Upper lobe of left lung (tissue), 6 donors: ENCODE results near the gene GDNF. TPM values are rescaled to one million over a fixed set of nuclear protein-coding genes. Genes with fewer than 3 reads are reported as not detected.

Experiments used
- ATAC-seq, 2 donors: fragments of 200-7000 bp; cut with Tn5 transposase; one replicate each; pipeline ENCODE4 v1.9.1; 2022; ENCODE audit warnings: mild to moderate bottlenecking in 2 of 2, moderate library complexity in 2 of 2; ENCODE audit not compliant: low FRiP score in 2 of 2
- DNase-seq, 2 donors: peaks; one replicate each; pipeline ENCODE4 v3.0.0-alpha.2; 2019 to 2020
- H3K27ac ChIP-seq, 4 donors: fragments of 200-600 bp; sonication (generic); one replicate each; pipeline ENCODE4 v1.5.1; 2016 to 2019
- H3K27me3 ChIP-seq, 4 donors: fragments of 200-600 bp; sonication (generic); one replicate each; pipeline ENCODE4 v1.5.1; 2017 to 2019
- H3K36me3 ChIP-seq, 4 donors: fragments of 200-600 bp; sonication (generic); one replicate each; pipeline ENCODE4 v1.5.1; 2016 to 2019
- H3K4me1 ChIP-seq, 4 donors: fragments of 200-600 bp; sonication (generic); one replicate each; pipeline ENCODE4 v1.5.1; 2018 to 2019
- H3K4me3 ChIP-seq, 4 donors: fragments of 200-600 bp; sonication (generic); one replicate each; pipeline ENCODE4 v1.5.1; 2017 to 2019; ENCODE audit warnings: mild to moderate bottlenecking in 2 of 4, moderate library complexity in 1 of 4
- H3K9me3 ChIP-seq, 4 donors: fragments of 200-600 bp; sonication (generic); one replicate each; pipeline ENCODE4 v1.5.1; 2018 to 2019
- CTCF ChIP-seq, 6 experiments: fragments of 450-650 bp in 4 of 6; fragments of 200-600 bp in 2 of 6; sonication (generic) in 2 of 6; IDR thresholded peaks; one replicate each; pipeline ENCODE4 v1.5.1; 2016 to 2019; ENCODE audit warnings: antibody characterized with exemption in 6 of 6
- EP300 ChIP-seq, 4 donors: sonication (generic); formaldehyde crosslinking; IDR thresholded peaks; one replicate each; pipeline ENCODE4 v1.5.1; 2017; ENCODE audit warnings: antibody characterized with exemption in 4 of 4, control low read depth in 2 of 4
- POLR2A ChIP-seq, 4 donors: fragments of 450-650 bp; IDR thresholded peaks; one replicate each; pipeline ENCODE4 v1.5.1; 2016 to 2017; ENCODE audit warnings: antibody characterized with exemption in 4 of 4, mild to moderate bottlenecking in 2 of 4
- POLR2AphosphoS5 ChIP-seq, 2 donors: sonication (generic); formaldehyde crosslinking; IDR thresholded peaks; one replicate each; pipeline ENCODE4 v1.5.1; 2017; ENCODE audit warnings: antibody characterized with exemption in 2 of 2
- WGBS, 2 donors: methylation state at CpG; one replicate each; pipeline ENCODE4 v1.1.5; 2017 to 2018; 5-methylcytosine and 5-hydroxymethylcytosine counted together
- total RNA-seq, 6 donors: library from RNA; depleted of rRNA in 4 of 6; stranded (reverse); fragments of >200 nt in 4 of 6; gene quantifications; one replicate each; pipeline versions ENCODE4 v1.1.0 to v1.2.1, GENCODE V29; 2016 to 2021
- donor health status: DM: no; HTN: no; CAD: no; lungs with moderate emphysema.
- donor health status: DM: no; HTN: yes; CAD: no; lungs with severe emphysema.

The GDNF gene
- total RNA-seq, 6 donors from 2014 or later, result 0.15 to 0.20 TPM; not detected in 4

- 85 to 90% methylated on average over 3 of the region's 3 CpGs for WGBS, 2 donors
Measured at GRCh38 chr5:37881359-37881758, 41.5 kb upstream of the GDNF start.

GRCh38 chr5:37876943-37877342, 37.1 kb upstream of the GDNF start:
- H3K4me1 ChIP-seq, result no peaks in the 10 kb centered on the region
- H3K27ac ChIP-seq, result no peak overlapping the region
- no peak for ATAC-seq
- DNase-seq, result no peak
- H3K4me3 ChIP-seq, result no peak overlapping the region
- no peaks in the 10 kb centered on the region for H3K36me3 ChIP-seq
- H3K27me3 ChIP-seq, result no peaks in the 10 kb centered on the region
- H3K9me3 ChIP-seq, result peaks cover 0 to 3% (median 0%) of the 10 kb centered on the region in 4 donors
- TF ChIP-seq CTCF (IDR thresholded peaks at IDR 0.05), result no peak
- no peak for TF ChIP-seq EP300 (IDR thresholded peaks at IDR 0.05)
- no peak for TF ChIP-seq POLR2AphosphoS5 (IDR thresholded peaks at IDR 0.05)
- TF ChIP-seq POLR2A (IDR thresholded peaks at IDR 0.05), result no peak
- whole genome bisulfite sequencing, 2 donors, result 75 to 76% methylated on average over 3 of the region's 3 CpGs

More at GRCh38 chr5:37881359-37881758, 41.5 kb upstream of the GDNF start:
- no peaks in the 10 kb centered on the region for H3K27me3 ChIP-seq
- H3K36me3 ChIP-seq, result no peaks in the 10 kb centered on the region
- H3K27ac ChIP-seq, result no peak overlapping the region
- no peak overlapping the region for H3K4me3 ChIP-seq
- DNase-seq (no peak), ATAC-seq (no peak)
- H3K4me1 ChIP-seq, result no peaks in the 10 kb centered on the region
- no peak for TF ChIP-seq POLR2AphosphoS5 (IDR thresholded peaks at IDR 0.05)
- H3K9me3 ChIP-seq, result no peaks in the 10 kb centered on the region

GRCh38 chr5:37876245-37876644, 36.4 kb upstream of the GDNF start:
- H3K4me1 ChIP-seq, result no peaks in the 10 kb centered on the region
- H3K9me3 ChIP-seq, result peaks cover 0 to 3% (median 0%) of the 10 kb centered on the region in 4 donors
- DNase-seq (no peak), ATAC-seq (no peak)
- no peaks in the 10 kb centered on the region for H3K27me3 ChIP-seq
- no peaks in the 10 kb centered on the region for H3K36me3 ChIP-seq
- TF ChIP-seq CTCF (IDR thresholded peaks at IDR 0.05) (no peak), POLR2A (IDR thresholded peaks at IDR 0.05) (no peak), POLR2AphosphoS5 (IDR thresholded peaks at IDR 0.05) (no peak), EP300 (IDR thresholded peaks at IDR 0.05) (no peak)
- H3K4me3 ChIP-seq, result no peak overlapping the region
- H3K27ac ChIP-seq, result no peak overlapping the region
- WGBS, 2 donors, result 79 to 85% methylated on average over 1 of the region's 1 CpG

- Histone ChIP-seq H3K4me3 (no peak overlapping the region), H3K27me3 (no peaks in the 10 kb centered on the region), H3K36me3 (no peaks in the 10 kb centered on the region), H3K9me3 (peaks cover 0 to 3% (median 0%) of the 10 kb centered on the region in 4 donors), H3K27ac (no peak overlapping the region), H3K4me1 (no peaks in the 10 kb centered on the region)
- no peak for DNase-seq
- TF ChIP-seq POLR2AphosphoS5 (IDR thresholded peaks at IDR 0.05) (no peak), POLR2A (IDR thresholded peaks at IDR 0.05) (no peak), EP300 (IDR thresholded peaks at IDR 0.05) (no peak), CTCF (IDR thresholded peaks at IDR 0.05) (no peak)
- 80% methylated on average over 6 of the region's 6 CpGs for WGBS, 2 donors
- no peak for ATAC-seq
Measured at GRCh38 chr5:37875051-37875787, 35.4 kb upstream of the GDNF start.

- DNase-seq, result no peak
- H3K27ac ChIP-seq, result no peak overlapping the region
- ATAC-seq, result no peak
- no peaks in the 10 kb centered on the region for H3K27me3 ChIP-seq
- 79 to 81% methylated on average over 7 of the region's 7 CpGs for WGBS, 2 donors
- H3K36me3 ChIP-seq, result no peaks in the 10 kb centered on the region
- peaks cover 0 to 3% (median 0%) of the 10 kb centered on the region in 4 donors for H3K9me3 ChIP-seq
- no peaks in the 10 kb centered on the region for H3K4me1 ChIP-seq
- TF ChIP-seq POLR2AphosphoS5 (IDR thresholded peaks at IDR 0.05) (no peak), CTCF (IDR thresholded peaks at IDR 0.05) (no peak), POLR2A (IDR thresholded peaks at IDR 0.05) (no peak), EP300 (IDR thresholded peaks at IDR 0.05) (no peak)
- H3K4me3 ChIP-seq, result no peak overlapping the region
Measured at GRCh38 chr5:37873988-37874387, 34.1 kb upstream of the GDNF start.
